H1 (cell line): ENCODE results near the gene TWIST2. TPM values are rescaled to one million over a fixed set of nuclear protein-coding genes. Genes with fewer than 3 reads are reported as not detected.

Experiments used
- CTCF ChIA-PET: fragments of 300-600 bp; sonication (Branson Sonifier 250); formaldehyde crosslinking; loops from one replicate; lab custom pipeline; 2021; ENCODE audit not compliant: partially characterized antibody; lab: Charles Lee
- POLR2A ChIA-PET: fragments of 300-600 bp; sonication (Branson Sonifier 250); formaldehyde crosslinking; loops from one replicate; lab custom pipeline; 2021; ENCODE audit warnings: inconsistent platforms; ENCODE audit not compliant: partially characterized antibody; lab: Charles Lee
- DNase-seq, 2 experiments: peaks; one replicate each; pipeline versions ENCODE4 v3.0.0 to v3.0.0-alpha.2; 2010 to 2022; ENCODE audit warnings: low spot score in 2 of 2, low read depth in 1 of 2, mixed read lengths in 1 of 2
- FAIRE-seq: peaks from 2 replicates; lab custom pipeline; 2011; peaks lifted over from hg19 to GRCh38; lab: Jason Lieb, UNC
- H2AFZ ChIP-seq: 2 replicates; pipeline ENCODE4 v1.8.1; 2012; ENCODE audit warnings: low read length, inconsistent platforms
- H2AK5ac ChIP-seq: 2 replicates; pipeline ENCODE4 v1.6.1; 2013; ENCODE audit warnings: low read depth, low read length
- H2BK120ac ChIP-seq: replicated peaks from 2 replicates; pipeline ENCODE3; 2013; ENCODE audit warnings: low read depth, low read length, inconsistent platforms
- H2BK12ac ChIP-seq: 2 replicates; pipeline ENCODE4 v1.6.1; 2013; ENCODE audit warnings: low read depth, low read length
- H2BK15ac ChIP-seq: 2 replicates; pipeline ENCODE4 v1.6.1; 2013; ENCODE audit warnings: low read length
- H2BK20ac ChIP-seq: 2 replicates; pipeline ENCODE4 v1.6.1; 2013; ENCODE audit warnings: low read length
- H2BK5ac ChIP-seq: 2 replicates; pipeline ENCODE4 v1.6.1; 2013; ENCODE audit warnings: low read depth, low read length
- H3K14ac ChIP-seq: 2 replicates; pipeline ENCODE4 v1.6.1; 2013; ENCODE audit warnings: inconsistent platforms; ENCODE audit not compliant: insufficient read length
- H3K18ac ChIP-seq: 2 replicates; pipeline ENCODE4 v1.6.1; 2013; ENCODE audit warnings: low read length; ENCODE audit errors: extremely low read depth
- H3K23ac ChIP-seq: 2 replicates; pipeline ENCODE4 v1.6.1; 2013; ENCODE audit warnings: inconsistent platforms; ENCODE audit not compliant: insufficient read length
- H3K23me2 ChIP-seq: 2 replicates; pipeline ENCODE4 v1.6.1; 2013; ENCODE audit warnings: low read depth, low read length
- H3K27ac ChIP-seq: 2 replicates; pipeline ENCODE4 v1.6.1; 2011; ENCODE audit warnings: low read depth, low read length, inconsistent platforms
- H3K27me3 ChIP-seq, 4 experiments: replicated peaks in 1 of 4; 1 replicate in 1 of 4; 2 replicates in 3 of 4; pipeline versions ENCODE4 v1.6.1 to v1.8.1; 2011 to 2013; ENCODE audit warnings: low read length in 3 of 4, mild to moderate bottlenecking in 3 of 4, inconsistent platforms in 2 of 4, mixed read lengths in 2 of 4, moderate library complexity in 1 of 4; ENCODE audit not compliant: control insufficient read depth in 3 of 4, insufficient read depth in 3 of 4; ENCODE audit errors: extremely low read depth in 1 of 4
- H3K36me3 ChIP-seq, 4 experiments: 2 replicates each; pipeline versions ENCODE4 v1.6.1 to v1.8.1; 2011 to 2013; ENCODE audit warnings: mild to moderate bottlenecking in 4 of 4, low read length in 3 of 4, moderate library complexity in 2 of 4, control low read depth in 1 of 4, inconsistent platforms in 1 of 4; ENCODE audit not compliant: insufficient read depth in 4 of 4, control insufficient read depth in 2 of 4
- H3K4ac ChIP-seq: replicated peaks from 2 replicates; pipeline ENCODE3; 2013; ENCODE audit warnings: low read length, low read depth, mixed read lengths, inconsistent platforms; ENCODE audit not compliant: insufficient read length
- H3K4me1 ChIP-seq, 4 experiments: replicated peaks in 1 of 4; 1 replicate in 1 of 4; 2 replicates in 3 of 4; pipeline versions ENCODE4 v1.6.1 to v1.8.1; 2011 to 2013; ENCODE audit warnings: low read length in 3 of 4, inconsistent platforms in 2 of 4, mixed read lengths in 1 of 4; ENCODE audit not compliant: insufficient read depth in 4 of 4, control insufficient read depth in 3 of 4
- H3K4me2 ChIP-seq, 2 experiments: 2 replicates each; pipeline versions ENCODE4 v1.6.1 to v1.8.1; 2011 to 2013; ENCODE audit warnings: low read depth in 2 of 2, low read length in 2 of 2, control low read depth in 1 of 2, inconsistent platforms in 1 of 2, mild to moderate bottlenecking in 1 of 2; ENCODE audit not compliant: insufficient read depth in 1 of 2
- H3K4me3 ChIP-seq, 4 experiments: fragments of 200-600, 300-600 bp in 1 of 4; sonication (generic), shearing (Covaris generic), sonication (Bioruptor Twin) in 1 of 4; 2 replicates each; pipeline versions ENCODE4 v1.5.1 to v1.8.1; 2011 to 2016; ENCODE audit warnings: low read length in 4 of 4, low read depth in 3 of 4, control low read depth in 2 of 4, inconsistent platforms in 2 of 4, mild to moderate bottlenecking in 2 of 4, mixed read lengths in 1 of 4, moderate library complexity in 1 of 4; ENCODE audit not compliant: insufficient read depth in 2 of 4; ENCODE audit errors: extremely low read depth in 1 of 4
- H3K56ac ChIP-seq: replicated peaks from 2 replicates; pipeline ENCODE3; 2013; ENCODE audit warnings: low read depth, mild to moderate bottlenecking, mixed read lengths, low read length, inconsistent platforms; ENCODE audit not compliant: insufficient read length
- H3K79me1 ChIP-seq: 2 replicates; pipeline ENCODE4 v1.6.1; 2013; ENCODE audit warnings: low read depth, low read length, control low read depth
- H3K79me2 ChIP-seq, 2 experiments: 2 replicates each; pipeline versions ENCODE4 v1.6.1 to v1.8.1; 2012 to 2013; ENCODE audit warnings: low read length in 2 of 2, mild to moderate bottlenecking in 2 of 2, inconsistent platforms in 1 of 2; ENCODE audit not compliant: insufficient read depth in 2 of 2, control insufficient read depth in 1 of 2
- H3K9ac ChIP-seq, 4 experiments: replicated peaks in 1 of 4; 1 replicate in 1 of 4; 2 replicates in 3 of 4; pipeline versions ENCODE4 v1.6.1 to v1.8.1; 2011 to 2013; ENCODE audit warnings: low read depth in 3 of 4, low read length in 3 of 4, control low read depth in 2 of 4, mild to moderate bottlenecking in 2 of 4, moderate library complexity in 2 of 4, inconsistent platforms in 1 of 4; ENCODE audit errors: extremely low read depth in 1 of 4
- H3K9me3 ChIP-seq, 2 experiments: 2 replicates each; pipeline versions ENCODE4 v1.6.1 to v1.8.1; 2012 to 2013; ENCODE audit warnings: mild to moderate bottlenecking in 2 of 2, moderate library complexity in 2 of 2, control low read depth in 1 of 2, inconsistent platforms in 1 of 2, low read depth in 1 of 2, low read length in 1 of 2, mixed read lengths in 1 of 2; ENCODE audit not compliant: insufficient read depth in 2 of 2
- H4K20me1 ChIP-seq, 2 experiments: replicated peaks in 1 of 2; 2 replicates each; pipeline versions ENCODE3 to v1.8.1; 2011 to 2013; ENCODE audit warnings: inconsistent platforms in 2 of 2, low read length in 2 of 2, mild to moderate bottlenecking in 1 of 2; ENCODE audit not compliant: insufficient read depth in 2 of 2, control insufficient read depth in 1 of 2
- H4K5ac ChIP-seq: 2 replicates; pipeline ENCODE4 v1.6.1; 2013; ENCODE audit warnings: low read length, low read depth, mixed read lengths, inconsistent platforms; ENCODE audit not compliant: insufficient read length
- H4K8ac ChIP-seq: 2 replicates; pipeline ENCODE4 v1.8.0; 2013; ENCODE audit warnings: mild to moderate bottlenecking, moderate library complexity, low read length, inconsistent platforms; ENCODE audit not compliant: insufficient read depth; ENCODE audit errors: extremely low read depth
- H4K91ac ChIP-seq: replicated peaks from 2 replicates; pipeline ENCODE3; 2013; ENCODE audit warnings: low read length, mixed read lengths, inconsistent platforms; ENCODE audit not compliant: insufficient read length
- BCL11A ChIP-seq, 2 experiments: IDR thresholded peaks; one replicate each; pipeline ENCODE4 v1.6.1; 2011; ENCODE audit warnings: low read depth in 2 of 2, low read length in 2 of 2, mild to moderate bottlenecking in 2 of 2
- POLR2AphosphoS5 ChIP-seq: IDR thresholded peaks from 2 replicates; pipeline ENCODE4 v1.6.1; 2011; ENCODE audit warnings: low read depth, low read length
- TCF12 ChIP-seq: IDR thresholded peaks from 2 replicates; pipeline ENCODE4 v1.6.1; 2011; ENCODE audit warnings: low read depth, mild to moderate bottlenecking, low read length
- WGBS, 2 experiments: shearing (Covaris generic) in 1 of 2; methylation state at CpG; one replicate each; pipeline versions ENCODE4 v1.1.6 to v1.1.7; 2013 to 2015; ENCODE audit warnings: low lambda C conversion rate in 2 of 2, mixed read lengths in 2 of 2, inconsistent platforms in 1 of 2, low coverage in 1 of 2, missing lambda C conversion rate in 1 of 2; ENCODE audit not compliant: insufficient replicate concordance in 2 of 2, insufficient coverage in 1 of 2, insufficient read length in 1 of 2; ENCODE audit errors: extremely low coverage in 1 of 2, missing lambda C conversion rate in 1 of 2; 5-methylcytosine and 5-hydroxymethylcytosine counted together
- polyA plus RNA-seq, 7 experiments: library from polyadenylated mRNA; depleted of rRNA in 3 of 7; stranded (reverse) in 5 of 7; unstranded in 2 of 7; fragments of >200 nt in 5 of 7; fragments of 200-250 nt in 2 of 7; gene quantifications; 1 replicate in 5 of 7; 2 replicates in 1 of 7; 4 replicates in 1 of 7; pipeline versions ENCODE4 v1.2.1 to v1.2.3, GENCODE V29; 2011 to 2013; ENCODE audit warnings: missing spikeins in 2 of 7, mixed read lengths in 2 of 7
- total RNA-seq: library from RNA; stranded (reverse); fragmentation: NEBNext Ultra II Directional; extraction: Animal tissue kit (Norgen Biotek cat#: 25700); gene quantifications from 2 replicates; pipeline ENCODE4 v1.2.1, GENCODE V29; 2021

The TWIST2 gene
- total and polyA plus RNA-seq, 2 of the 8 experiments (the other 6 are each of a cell fraction or from before 2014, with no cell fraction given) = 2.6 to 4.3 TPM

GRCh38 chr2:238924796-238925195 lies 76.9 kb downstream of the TWIST2 start:
- Histone ChIP-seq H3K79me1 (no peaks in the 10 kb centered on the region), H3K27ac (no peak overlapping the region), H3K36me3 (no peaks in the 10 kb centered on the region), H3K56ac (no peak overlapping the region), H2BK120ac (no peak overlapping the region), H2BK20ac (no peak overlapping the region), H2BK5ac (no peak overlapping the region), H3K9me3 (no peaks in the 10 kb centered on the region), H4K8ac (no peak overlapping the region), H4K20me1 (no peaks in the 10 kb centered on the region), H3K79me2 (no peaks in the 10 kb centered on the region), H3K9ac (no peak overlapping the region), H3K27me3 (no peaks in the 10 kb centered on the region), H2AK5ac (no peak overlapping the region), H2BK15ac (no peak overlapping the region), H3K14ac (no peak overlapping the region), H3K4me3 (no peak overlapping the region), H2AFZ (no peak overlapping the region), H3K18ac (no peak overlapping the region), H3K4me2 (no peak overlapping the region), H3K23ac (no peak overlapping the region), H3K4me1 (no peaks in the 10 kb centered on the region), H2BK12ac (no peak overlapping the region), H4K5ac (no peak overlapping the region), H3K23me2 (no peaks in the 10 kb centered on the region), H3K4ac (no peak overlapping the region), H4K91ac (no peak overlapping the region)
- ChIA-PET POLR2A (no interaction called here), CTCF (no interaction called here)
- 92% methylated on average over 13 of the region's 13 CpGs; no CpG with 5 or more reads in 1 of the 2 experiments for WGBS, 2 experiments
- TF ChIP-seq TCF12 = no peak
- TF ChIP-seq BCL11A (IDR thresholded peaks at IDR 0.05; ENCODE audit: low read depth in 2 of 2, low read length in 2 of 2) = no peak
- TF ChIP-seq POLR2AphosphoS5 = no peak
- FAIRE-seq (no peak), DNase-seq (no peak)
